NCI-H82 (cell line): ENCODE data around the gene GRN.
A peak's percentile ranks its signal among the peaks of the same experiment; 100 is the strongest.
"Not testable (repeated sequence)": the region's sequence is repeated elsewhere in the genome, so short reads cannot be mapped to it uniquely, and the experiment has no call there.

ENCODE experiments used
- DNase-seq: peaks from one replicate; lab custom pipeline; 2025; lab: John Stamatoyannopoulos, UW

Gene GRN

DNA sequence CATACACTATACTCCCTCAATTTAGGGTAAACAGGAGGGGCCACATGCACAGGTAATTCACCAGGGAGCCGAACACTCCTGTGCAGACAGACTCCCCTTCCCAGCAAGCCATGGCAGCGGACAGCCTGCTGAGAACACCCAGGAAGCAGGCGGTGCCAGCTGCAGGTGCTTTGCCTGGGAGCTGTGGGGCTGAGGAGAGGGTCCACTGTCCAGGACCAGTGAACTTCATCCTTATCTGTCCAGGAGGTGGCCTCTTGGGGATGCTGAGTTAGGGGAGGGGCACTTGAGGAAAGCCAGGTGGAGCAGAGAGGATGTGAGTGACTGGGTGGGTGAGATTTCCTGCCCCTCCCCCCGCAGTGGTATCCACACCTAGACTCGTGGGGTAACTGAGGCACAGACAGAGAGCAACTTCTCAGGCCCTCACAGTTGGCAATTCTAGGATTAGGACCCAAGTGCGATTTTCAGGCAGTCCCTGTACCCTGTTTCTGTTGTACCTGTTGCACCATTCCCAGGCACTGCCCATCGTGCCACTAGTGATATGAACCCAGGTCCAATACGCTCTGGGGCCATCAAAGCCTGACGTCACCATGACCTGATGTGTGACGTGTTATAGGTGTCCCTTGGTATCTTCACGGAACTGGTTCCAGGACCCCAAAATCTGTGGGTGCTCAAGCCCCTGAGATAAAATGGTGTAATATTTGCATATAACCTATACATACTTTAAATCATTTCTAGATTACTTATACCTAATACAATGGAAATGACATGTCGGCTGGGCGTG lies 1.2 kb downstream of the GRN start:
- no peak for DNase-seq

DNA sequence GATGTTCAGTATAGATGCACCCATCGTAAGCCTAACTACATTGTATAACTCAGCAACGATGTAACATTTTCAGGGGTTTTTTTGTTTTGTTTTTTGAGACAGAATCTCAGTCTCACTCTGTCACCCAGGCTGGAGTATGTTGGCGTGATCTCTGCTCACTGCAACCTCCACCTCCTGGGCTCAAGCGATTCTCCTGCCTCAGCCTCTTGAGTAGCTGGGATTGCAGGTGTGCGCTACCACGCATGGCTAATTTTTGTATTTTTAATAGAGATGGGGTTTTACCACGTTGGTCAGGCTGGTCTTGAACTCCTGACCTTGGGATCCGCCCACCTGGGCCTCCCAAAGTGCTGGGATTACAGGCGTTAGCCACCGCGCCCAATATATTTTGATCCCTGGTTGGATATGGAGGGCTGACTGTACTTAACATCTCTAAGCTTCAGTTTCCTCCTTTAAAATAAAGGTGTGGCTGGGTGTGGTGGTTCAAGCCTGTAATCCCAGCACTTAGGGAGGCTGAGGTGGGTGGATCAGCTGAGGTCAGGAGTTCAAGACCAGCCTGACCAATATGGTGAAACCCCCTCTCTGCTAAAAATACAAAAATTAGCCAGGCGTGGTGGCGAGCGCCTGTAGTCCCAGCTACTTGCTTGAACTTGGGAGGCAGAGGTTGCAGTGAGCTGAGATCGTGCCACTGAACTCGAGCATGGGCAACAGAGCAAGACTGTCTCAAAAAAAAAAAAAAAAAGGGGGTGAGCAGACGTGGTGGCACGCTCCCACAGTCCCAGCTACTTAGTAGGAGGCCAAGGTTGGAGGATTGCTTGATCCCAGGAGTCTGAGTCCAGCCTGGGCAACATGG lies 2.3 kb downstream of the GRN start:
- DNase-seq: not testable (repeated sequence)

DNA sequence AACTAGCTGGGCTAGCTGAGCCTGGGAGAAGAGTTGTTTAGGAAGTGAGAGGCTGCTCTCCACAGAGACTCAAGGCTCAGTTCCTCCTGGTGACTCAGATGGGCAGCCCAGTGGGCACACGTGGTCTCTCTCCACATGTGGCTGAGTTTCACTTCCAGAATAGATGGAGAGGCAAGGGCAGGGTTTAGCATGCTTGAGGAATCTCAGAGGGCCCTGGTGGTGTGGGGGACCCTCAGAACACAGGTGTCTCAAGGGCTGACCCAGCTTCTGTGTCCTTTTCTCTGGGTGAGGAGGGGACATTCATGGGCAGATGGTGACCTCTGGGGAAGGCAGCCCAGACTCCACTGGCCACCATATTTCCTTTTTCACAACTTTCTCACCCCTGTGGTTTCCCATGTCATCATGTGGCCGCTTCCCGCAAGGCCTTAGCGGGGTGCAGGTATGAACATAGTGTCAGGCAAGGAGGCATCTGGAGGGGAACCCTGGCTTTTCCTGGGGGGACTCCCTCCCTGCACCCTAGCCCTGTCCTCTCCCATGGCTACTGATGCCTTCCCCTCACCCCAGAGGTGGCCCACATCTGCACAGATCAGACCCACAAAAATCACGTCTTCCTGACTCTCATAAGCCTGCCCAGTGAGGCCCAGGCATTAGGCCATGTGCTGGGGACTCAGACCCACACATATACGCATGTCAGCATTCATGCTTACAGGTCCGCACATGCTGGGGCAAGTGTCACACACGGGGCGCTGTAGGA lies 3.3 kb downstream of the GRN start:
- no peak for DNase-seq

DNA sequence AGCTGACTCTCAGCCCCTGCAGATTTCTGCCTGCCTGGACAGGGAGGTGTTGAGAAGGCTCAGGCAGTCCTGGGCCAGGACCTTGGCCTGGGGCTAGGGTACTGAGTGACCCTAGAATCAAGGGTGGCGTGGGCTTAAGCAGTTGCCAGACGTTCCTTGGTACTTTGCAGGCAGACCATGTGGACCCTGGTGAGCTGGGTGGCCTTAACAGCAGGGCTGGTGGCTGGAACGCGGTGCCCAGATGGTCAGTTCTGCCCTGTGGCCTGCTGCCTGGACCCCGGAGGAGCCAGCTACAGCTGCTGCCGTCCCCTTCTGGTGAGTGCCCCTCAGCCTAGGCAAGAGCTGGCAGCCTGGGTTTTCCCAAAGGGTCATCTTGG lies 3.9 kb downstream of the GRN start:
- DNase-seq: no peak

DNA sequence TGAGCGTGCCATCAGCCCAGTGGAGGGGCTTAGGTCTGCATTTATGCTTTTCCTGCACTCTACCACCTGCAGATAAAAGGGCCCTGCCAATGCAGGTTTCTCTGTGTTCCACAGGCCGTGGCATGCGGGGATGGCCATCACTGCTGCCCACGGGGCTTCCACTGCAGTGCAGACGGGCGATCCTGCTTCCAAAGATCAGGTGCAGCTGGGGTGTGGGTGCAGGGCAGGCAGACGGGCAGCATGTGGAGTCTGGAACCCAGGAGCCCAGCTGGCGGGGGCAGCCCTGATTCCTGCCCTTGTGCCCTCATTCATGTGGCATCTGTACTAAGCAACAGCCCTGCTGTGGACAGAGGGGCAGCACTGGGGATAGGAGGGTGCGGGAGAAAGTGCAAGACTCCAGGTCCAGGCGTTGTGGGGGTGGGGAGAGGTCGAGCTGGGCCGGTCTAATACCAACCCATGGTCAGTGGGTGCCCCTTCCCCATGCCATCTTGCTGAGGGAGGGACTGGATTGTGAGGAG lies 4.5 kb downstream of the GRN start:
- no peak for DNase-seq

DNA sequence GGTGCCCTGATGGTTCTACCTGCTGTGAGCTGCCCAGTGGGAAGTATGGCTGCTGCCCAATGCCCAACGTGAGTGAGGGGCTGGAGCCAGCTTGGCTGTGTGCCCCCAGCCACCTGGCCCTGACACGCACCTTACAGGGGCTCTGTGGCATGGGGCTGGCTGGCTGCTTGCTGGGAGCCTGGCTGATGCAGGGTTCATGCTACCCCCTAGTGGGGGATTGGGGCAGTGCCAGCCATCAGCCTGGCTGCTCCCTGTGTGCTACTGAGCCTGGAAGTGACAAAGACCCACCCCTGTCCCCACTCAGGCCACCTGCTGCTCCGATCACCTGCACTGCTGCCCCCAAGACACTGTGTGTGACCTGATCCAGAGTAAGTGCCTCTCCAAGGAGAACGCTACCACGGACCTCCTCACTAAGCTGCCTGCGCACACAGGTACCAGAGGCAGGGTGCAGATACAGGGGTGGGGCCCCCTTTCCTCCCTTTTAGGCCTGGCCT lies 5.7 kb downstream of the GRN start:
- DNase-seq: peak; percentile 83

DNA sequence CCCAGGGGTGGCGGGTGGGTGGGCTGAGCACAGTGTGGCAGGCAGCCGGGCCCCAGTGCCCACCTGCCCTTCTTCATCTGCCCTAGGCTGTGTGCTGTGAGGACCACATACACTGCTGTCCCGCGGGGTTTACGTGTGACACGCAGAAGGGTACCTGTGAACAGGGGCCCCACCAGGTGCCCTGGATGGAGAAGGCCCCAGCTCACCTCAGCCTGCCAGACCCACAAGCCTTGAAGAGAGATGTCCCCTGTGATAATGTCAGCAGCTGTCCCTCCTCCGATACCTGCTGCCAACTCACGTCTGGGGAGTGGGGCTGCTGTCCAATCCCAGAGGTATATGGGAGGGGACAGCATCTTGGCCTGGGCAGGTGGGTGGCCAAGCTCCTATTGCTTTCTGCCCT lies 6.4 kb downstream of the GRN start:
- DNase-seq: no peak

DNA sequence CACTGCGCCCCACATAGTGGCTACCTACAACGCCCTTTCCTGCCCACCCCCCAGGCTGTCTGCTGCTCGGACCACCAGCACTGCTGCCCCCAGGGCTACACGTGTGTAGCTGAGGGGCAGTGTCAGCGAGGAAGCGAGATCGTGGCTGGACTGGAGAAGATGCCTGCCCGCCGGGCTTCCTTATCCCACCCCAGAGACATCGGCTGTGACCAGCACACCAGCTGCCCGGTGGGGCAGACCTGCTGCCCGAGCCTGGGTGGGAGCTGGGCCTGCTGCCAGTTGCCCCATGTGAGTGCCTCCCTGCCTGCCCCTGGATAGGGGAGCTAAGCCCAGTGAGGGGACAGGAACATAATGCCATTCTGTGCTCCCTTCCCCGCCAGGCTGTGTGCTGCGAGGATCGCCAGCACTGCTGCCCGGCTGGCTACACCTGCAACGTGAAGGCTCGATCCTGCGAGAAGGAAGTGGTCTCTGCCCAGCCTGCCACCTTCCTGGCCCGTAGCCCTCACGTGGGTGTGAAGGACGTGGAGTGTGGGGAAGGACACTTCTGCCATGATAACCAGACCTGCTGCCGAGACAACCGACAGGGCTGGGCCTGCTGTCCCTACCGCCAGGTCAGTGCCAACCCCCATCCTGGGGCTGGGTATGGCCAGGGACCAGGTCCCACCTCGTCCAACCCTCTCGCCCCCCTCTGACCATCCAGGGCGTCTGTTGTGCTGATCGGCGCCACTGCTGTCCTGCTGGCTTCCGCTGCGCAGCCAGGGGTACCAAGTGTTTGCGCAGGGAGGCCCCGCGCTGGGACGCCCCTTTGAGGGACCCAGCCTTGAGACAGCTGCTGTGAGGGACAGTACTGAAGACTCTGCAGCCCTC lies 7.1 kb downstream of the GRN start:
- DNase-seq: no peak

DNA sequence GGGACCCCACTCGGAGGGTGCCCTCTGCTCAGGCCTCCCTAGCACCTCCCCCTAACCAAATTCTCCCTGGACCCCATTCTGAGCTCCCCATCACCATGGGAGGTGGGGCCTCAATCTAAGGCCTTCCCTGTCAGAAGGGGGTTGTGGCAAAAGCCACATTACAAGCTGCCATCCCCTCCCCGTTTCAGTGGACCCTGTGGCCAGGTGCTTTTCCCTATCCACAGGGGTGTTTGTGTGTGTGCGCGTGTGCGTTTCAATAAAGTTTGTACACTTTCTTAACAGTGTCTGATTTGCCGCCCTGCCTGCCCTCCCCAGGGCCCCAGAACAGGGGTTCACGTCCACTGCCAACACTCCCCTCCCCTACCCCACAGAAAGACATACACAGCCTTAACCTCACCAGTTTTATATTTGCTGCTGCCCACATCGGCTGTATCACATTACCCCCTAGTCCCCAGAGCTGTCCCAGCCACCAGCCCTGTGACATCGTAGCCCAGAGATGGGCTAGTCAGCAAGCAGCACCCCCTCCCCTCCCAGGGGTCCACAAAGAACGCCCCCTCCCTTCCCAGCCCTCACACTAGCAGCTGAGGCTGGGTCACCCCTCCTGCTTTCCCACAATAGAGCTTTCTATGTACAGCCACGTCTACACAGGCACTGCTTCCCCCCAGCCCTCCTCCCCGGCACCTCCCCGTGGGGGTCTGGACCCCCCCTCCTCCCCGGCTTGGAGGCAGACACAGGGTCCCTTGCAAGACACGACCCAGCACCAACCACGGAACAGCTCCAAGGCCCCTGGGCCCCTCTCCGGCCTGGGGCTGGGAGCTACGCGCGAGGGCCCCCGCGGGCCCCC lies 7.9 kb downstream of the GRN start:
- DNase-seq: no peak

DNA sequence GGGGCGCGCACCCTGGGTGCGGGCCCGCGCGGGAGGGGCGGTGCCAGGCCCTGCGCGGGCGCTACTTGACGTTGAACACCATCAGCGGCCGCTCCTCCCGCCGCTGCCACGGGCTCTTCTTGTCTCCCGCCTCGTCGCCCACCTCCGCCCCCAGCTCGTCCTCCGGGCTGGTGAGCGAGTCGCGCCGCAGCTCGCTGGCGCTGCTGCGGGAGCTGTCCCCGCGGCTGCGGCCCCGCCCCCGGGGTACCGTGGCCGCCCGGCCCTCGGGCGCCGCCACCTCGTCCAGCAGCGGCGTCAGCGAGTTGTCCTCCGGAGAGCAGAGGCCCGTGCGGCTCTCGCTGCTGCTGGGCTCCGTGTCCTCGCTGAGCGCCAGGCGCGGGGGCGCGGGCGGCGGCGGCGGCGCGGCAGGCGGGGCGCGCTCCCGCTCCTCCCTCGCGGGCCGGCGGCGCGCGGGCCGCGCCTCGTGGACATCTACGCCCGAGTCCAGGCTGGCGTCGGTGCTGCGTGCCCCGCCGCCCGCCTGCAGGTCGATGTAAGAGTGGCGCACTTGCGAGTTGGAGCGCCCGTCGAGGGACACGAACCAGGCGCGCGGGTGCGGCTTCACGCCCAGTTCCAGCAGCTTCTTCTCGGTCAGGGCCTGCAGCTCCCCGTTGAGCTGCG lies 8.7 kb downstream of the GRN start:
- no peak for DNase-seq

DNA sequence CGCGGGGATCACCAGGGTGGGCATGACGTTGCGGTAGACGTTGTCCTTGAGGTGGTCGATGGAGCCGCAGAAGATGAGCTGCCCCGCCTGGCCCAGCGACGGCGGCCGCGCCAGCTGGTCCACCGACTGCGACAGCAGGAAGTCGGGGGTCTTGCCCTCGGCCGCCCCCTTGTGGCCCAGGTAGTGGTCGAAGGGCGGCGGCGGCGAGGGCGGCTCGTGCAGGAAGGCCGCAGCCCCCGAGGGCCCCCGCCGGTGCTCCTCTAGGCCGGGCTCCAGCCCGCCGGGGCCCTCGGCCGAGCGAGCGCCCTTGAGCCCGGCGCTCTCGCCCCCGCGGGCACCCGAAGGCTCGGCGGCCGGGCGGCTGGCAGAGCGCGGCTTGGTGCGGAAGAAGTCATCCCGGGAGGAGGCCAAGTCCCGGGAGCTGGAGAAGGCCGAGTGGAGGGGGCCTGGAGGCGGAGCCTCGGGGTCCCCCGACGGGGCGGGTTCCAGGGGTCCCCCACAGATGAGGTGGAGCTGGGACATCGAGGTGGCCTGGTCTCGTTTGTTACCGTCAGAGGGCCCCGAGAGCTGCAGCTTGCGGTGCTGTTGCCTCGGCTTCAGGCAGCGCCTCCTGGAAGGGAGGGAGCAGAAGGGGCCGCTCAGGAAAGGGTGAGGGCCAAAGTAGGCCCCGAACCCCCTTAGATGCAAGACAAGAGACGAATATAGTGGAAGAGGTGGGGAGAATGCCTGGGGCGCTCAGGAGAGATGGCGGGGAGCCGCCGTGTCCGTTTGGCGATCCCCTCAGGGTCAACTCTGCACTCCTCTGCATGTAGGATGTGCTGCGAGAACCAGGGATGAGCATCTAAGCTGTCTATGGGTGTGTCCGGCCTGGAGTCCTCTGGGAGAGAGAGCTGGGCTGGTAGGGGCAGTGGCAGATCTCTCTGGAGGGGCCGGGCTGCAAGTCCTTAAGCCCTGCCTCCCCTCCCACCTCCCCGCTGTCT lies 9.8 kb downstream of the GRN start:
- peak; percentile 85 for DNase-seq

DNA sequence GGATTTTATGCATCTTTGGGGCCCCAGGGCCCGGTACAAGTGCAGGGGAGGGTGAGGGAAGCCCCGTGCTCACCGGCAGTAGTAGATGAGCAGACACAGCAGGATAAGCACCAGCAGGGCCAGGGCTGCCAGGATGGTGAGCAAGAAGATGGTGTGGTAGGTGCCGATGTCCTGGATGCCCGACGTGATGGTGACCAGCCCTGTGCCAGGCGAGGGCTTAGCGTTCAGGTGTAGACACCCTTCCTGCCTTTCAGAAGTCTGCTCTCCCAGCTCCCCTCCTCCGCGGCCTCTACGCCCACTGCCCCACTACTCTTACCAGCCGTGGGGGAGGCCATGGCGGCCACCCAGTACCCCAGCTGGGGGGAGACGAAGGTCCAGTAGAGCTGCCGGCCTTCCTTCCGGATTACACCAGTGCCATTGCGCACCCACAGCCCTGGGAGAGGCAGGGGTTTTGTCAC lies 10.6 kb downstream of the GRN start:
- DNase-seq: no peak

DNA sequence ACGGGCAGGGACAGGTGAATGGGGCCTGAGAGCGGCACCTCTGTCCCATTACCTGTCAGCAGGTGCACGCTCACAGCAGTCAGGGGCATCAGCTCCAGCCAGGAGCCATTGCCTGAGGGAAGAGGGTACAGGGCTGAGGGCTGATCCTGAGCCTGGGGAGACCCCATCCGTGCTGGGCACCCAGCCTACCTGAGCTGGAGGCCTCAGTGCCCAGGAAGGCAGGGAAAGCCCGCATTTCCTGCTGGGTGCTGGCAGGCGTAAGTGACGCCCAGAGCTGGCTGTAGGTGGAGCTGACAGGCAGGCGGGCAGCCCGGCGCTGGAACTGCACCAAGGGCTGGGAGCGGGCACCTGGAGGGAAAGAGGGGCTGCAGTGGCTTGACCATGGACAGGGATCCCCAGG lies 11.1 kb downstream of the GRN start:
- no peak for DNase-seq

DNA sequence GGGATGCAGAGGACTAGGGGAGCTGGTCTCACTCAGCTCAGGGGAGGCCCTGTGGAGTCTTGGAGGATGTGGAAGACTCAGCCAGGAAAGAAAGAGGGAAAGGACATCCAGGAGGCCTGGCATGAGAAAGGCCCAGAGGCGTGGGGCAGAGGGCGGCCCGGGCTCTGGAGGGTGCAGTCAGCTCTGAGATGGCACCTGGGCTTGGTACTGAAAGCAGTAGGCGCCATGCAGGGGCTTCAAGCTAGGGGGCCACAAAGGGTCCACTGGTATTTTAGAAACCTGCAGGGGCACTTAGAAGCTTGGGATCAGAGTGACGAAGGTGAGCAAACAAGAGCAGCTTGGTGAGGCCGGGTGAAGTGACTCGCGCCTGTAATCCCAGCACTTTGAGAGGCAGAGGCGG lies 13.0 kb downstream of the GRN start:
- no peak for DNase-seq

DNA sequence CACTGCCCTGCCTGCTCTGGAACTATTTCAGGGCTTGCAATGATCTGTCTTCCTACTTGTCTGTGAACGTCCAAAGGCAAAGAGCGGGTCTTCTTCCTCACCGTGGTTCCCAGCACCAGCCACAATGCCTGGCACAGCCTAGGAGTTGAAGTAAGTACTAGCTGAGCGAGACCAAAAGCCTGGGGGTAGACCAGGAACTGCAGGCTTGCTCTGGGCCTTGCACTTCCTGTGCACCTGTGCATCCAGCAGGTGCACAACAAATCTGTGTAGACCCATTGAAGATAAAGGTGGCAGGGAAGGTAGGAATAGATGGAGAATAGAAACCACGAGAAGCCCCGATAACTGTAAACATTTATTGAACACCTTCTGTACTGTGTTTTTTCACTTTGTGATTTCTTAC lies 13.9 kb downstream of the GRN start:
- no peak for DNase-seq

DNA sequence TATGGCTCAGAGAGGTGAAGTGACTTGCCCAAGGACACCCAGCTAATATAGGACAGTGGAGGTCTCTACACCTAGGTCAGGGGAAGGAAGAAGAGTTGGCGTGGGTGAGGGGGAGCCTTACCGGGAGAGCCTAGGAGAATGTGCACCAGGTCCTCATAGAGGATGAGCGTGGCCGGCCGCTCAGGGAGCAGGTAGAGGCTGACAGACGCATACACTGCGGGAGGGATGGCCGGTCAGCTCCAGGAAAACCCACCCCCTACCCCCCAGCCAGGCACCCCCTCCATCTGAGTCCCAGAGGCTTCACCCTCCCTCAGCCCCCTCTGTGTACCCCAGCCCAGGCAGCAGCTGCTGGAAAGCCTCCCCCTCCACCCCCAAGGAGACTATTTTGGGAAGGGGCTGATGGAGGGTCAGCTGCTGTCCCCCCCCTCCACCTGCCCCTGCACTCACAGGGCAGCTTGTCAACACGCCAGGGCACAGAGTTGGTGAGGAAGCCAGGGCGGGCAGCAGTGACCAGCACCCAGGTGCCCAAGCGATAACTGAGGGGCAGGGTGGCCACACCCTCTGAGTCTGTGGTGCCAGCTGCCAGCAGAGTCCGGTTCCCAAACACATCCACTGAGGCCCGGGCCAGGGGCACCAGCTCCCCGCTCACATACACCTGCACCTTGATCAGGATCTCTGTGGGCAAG lies 14.5 kb downstream of the GRN start:
- DNase-seq: no peak

DNA sequence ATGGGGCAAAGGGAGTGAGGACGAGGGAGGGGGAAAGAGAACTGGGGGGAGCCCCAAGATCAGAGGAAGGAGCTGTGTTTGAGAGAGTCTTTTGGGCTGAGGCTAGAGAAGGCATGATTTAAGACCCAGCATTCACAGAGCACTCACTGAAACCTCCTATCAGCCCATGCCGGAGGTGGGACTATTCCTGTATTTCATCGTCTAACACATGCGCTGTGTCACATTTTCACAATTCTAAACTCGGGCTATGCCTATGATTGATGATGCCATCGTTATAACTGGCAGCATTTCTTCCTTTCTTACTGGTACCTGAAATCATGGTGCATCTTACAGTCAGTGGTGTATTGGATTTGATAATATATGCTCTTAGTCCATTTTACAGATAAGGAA lies 15.0 kb downstream of the GRN start:
- DNase-seq: no peak

DNA sequence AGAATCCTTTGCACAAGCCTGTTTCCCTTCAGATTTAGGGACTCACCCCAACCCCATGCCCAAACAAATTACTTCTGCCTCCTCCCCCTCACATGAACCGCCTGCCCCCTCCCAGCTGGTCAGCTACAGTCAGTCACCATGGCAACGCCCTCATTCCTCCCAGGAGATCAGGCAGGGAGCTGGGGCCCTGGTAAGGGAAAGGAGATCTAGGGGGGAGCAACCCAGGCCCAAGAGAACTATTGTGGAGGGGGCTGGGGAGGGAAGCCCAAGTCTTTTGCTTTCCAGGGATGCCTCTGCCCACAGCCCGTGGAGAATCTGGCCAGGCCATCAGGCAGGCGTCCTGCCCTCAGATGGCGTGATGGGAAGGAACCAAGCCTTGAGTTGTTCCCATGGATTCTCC lies 15.7 kb downstream of the GRN start:
- DNase-seq: peak; percentile 52
